GM21737 (cell line): ENCODE results near the gene SKP2.
"Not testable (repeated sequence)": the region's sequence is repeated elsewhere in the genome, so short reads cannot be mapped to it uniquely, and the experiment has no call there.

ENCODE experiments used
- ATAC-seq: cut with Tn5 transposase; IDR thresholded peaks from one replicate; pipeline ENCODE4 v1.9.1; 2021; ENCODE audit warnings: mild to moderate bottlenecking, moderate library complexity; ENCODE audit not compliant: unreplicated experiment

SKP2 gene

DNA sequence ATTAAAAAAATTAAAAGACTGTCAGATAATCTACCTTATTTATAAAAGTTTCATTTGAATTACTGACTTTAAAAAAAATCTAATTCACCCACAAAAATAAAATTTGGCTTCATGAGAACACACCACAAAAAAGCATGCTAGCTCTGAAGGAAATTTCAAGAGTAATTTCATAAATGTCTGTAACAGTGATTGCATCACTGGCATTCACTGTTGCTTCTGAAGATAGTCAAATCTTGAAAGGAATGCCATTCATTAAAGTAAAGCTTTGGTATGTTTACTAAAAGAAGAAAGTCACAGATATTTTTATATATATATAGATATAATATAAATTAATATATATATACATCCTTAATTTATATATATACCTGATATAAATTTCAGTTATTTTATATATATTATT lies 46.4 kb downstream of the SKP2 start:
- no peak for ATAC-seq

DNA sequence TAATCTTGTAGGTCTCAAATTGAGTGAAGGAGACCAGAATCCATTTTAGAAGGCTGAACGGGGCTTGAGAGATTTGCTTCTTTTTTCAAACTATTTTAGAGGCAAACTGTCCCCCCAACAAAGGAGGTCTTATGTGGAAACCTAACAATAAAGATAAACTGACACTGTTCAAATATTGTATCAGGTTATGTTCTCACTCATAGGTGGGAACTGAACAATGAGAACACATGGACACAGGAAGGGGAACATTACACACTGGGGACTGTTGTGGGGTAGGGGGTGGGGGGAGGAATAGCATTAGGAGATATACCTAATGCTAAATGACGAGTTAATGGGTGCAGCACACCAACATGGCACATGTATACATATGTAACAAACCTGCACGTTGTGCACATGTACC lies 46.9 kb downstream of the SKP2 start:
- ATAC-seq, result not testable (repeated sequence)

- no peak for ATAC-seq
These were observed 47.7 kb downstream of the SKP2 start for GRCh38 chr5:36199620-36200019.

DNA sequence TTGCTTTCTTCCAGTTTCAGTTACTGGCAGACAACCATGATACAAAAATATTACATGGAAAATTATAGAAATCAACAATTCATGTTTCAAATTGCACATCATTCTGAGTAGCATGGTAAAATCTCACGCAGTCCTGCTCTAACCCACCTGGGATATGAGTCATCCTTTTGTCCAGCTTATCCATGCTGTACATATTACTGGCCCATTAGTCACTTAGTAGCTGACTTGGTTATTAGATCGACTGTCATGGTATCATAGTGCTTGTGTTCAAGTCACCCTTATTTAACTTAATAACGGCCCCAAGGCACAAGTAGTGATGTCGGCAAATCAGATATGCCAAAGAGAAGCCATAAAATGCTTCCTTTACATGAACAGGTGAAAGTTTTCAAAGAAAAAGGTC lies 48.6 kb downstream of the SKP2 start:
- ATAC-seq, result no peak

GRCh38 chr5:36202521-36202961 lies 50.6 kb downstream of the SKP2 start:
- ATAC-seq, result no peak

GRCh38 chr5:36205329-36205728 lies 53.4 kb downstream of the SKP2 start:
- no peak for ATAC-seq

DNA sequence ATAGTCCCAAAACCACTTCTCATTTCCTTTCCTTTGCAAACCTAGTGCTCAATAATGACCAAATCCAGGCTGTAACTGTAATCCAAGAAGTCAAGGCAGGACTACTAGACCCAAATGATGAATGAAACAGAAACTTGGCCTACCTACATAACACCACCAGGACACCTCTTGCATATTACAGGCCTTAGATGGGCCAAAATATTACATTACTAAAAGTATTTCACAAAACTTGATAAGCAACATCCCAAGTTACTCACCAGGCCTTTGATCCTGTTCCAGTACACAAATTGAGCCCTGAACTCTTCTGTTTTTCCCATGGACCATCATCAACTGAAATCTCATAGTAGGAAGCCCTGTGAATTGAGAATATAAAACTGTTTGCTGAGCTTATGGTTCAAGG lies 55.0 kb downstream of the SKP2 start:
- ATAC-seq, result no peak

- ATAC-seq, result no peak
These were observed 56.9 kb downstream of the SKP2 start for GRCh38 chr5:36208786-36209185.

DNA sequence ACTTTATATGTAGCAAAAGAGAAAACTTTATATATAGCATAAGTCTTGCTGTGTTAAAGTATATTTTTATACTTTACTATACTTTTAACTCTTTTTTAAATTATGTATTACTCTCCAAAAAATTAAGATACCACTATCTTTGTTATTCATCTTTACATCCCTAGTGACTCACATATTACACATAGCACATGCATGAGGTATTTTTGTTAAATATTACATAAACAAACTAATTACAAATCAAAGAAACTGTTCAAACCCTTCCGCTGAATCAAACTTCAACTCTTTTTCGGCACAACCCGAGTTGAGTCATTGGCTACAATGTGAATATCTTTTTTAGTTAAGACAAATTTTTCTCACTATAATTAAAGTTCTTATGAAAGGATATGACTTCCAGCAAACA lies 57.8 kb downstream of the SKP2 start:
- no peak for ATAC-seq

DNA sequence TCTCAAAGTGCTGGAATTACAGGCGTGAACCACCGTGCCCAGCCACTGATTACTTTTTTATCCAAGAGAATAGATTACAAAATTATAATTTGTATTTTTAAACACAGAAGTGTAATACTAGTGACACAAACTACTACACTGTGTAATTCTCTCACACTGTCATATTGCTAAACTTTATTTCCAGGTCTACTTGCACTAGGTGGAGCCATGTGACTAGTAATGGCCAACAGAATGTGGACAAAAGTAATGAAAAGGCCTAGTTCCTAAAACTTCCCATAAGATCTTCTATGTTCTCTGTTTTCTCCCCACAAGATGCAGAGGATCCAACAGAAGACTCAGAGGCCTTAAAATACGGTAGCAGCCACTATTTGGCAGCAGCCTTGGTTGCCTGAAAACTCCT lies 62.5 kb downstream of the SKP2 start:
- ATAC-seq, result no peak

DNA sequence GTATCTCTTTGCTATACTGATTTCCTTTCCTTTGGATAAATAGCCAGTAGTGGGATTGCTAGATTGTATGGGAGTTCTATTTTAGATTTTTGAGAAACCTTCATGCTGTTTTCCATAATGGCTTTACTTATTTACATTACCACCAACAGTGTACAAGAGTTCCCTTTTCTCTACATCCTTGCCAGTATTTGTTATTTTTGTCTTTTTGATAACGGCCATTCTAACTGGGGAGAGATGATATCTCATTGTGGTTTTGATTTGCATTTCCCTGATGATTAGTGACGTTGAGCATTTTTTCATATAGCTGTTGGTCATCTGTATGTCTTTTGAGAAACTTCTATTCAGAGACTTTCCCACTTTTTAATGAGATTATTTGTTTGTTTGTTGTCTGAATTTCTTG lies 64.0 kb downstream of the SKP2 start:
- no peak for ATAC-seq

- no peak for ATAC-seq
These were observed 65.7 kb downstream of the SKP2 start for GRCh38 chr5:36217567-36217966.

DNA sequence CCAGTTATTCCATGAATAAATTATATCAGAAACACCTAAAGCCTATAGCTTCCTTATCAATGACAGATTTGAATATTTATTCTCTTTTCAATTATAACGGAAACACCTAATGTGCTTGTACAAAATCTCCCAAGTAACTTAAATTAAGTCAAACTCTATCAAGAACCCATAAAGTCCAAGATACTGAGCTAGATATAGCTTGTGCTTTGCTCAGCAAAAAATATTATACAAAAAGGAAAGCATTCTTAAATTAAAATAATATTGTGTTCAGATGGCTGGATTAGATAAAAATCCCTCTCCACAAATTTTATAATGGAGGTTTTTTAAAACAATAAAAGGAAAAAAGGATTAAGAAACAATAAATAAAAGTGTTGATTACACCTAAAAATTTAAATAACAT lies 66.1 kb downstream of the SKP2 start:
- no peak for ATAC-seq

DNA sequence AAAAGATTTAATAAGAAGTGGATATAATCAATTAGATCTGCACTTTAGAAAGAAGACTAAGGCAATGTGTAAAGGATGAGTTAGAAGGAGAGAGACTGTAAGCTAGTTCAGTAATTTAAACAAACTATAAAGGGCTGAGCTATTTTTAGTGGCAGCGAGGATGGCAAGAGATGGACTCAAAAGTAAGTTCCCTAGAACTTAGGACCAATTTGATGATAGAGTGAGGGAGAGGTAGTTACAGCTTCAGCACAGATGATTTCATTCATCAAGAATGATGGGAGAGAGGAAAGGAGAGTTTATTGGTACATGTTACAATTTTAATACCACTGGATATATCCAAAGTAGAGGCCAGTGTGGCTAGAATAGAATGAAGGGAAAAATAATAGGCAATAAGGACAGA lies 70.7 kb downstream of the SKP2 start:
- no peak for ATAC-seq

- no peak for ATAC-seq
These were observed 75.1 kb downstream of the SKP2 start for GRCh38 chr5:36227046-36227445.

DNA sequence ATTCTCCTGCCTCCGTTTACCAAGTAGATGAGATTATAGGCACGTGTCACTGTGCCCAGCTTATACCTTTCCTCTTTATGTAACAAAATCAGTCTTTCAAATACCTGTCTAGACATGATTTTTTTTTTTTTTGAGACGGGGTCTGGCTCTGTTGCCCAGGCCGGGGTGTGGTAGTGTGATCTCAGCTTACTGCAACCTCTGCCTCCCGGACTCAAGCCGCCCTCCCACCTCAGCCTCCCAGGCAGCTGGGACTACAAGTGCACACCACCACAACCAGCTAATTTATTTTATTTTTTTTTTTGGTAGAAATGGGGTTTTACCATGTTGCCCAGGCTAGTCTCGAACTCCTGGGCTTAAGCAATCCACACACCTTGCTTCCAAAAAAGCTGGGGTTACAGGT lies 76.6 kb downstream of the SKP2 start:
- no peak for ATAC-seq

- ATAC-seq, result no peak
These were observed 78.4 kb downstream of the SKP2 start for GRCh38 chr5:36230151-36230790.

DNA sequence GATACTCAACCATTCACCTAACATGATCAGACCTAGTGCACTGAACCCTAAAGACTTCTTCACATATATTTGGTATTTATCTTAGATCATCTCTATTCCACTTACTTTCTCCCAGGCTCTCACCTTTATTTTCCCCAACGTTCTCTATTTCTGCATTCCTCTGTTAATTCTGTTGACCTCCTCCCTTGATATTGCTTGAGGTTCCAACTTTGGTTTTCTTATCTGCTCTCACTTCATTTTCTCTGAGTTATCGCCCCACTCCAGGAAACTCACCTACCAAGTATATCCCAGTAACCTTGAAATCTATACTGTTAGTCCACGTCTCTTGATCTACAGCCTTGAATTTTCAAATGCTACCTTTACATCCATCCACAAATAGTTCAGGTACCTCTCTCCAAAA lies 80.6 kb downstream of the SKP2 start:
- no peak for ATAC-seq
